PC-3 (cell line): ENCODE results near the gene LYPLA2. TPM values are rescaled to one million over a fixed set of nuclear protein-coding genes. Genes with fewer than 3 reads are reported as not detected.

Experiments used
- ATAC-seq: fragments of 200-7000 bp; cut with Tn5 transposase; 2 replicates; pipeline ENCODE4 v1.9.1; 2020; ENCODE audit warnings: mild to moderate bottlenecking, moderate library complexity
- BruUV-seq: library from RNA; stranded (reverse); fragments of 400-500 nt; replicated peaks from 2 replicates; lab custom pipeline; 2021; lab: Mats Ljungman, UMichigan
- CTCF ChIA-PET: fragments of 300-600 bp; sonication (Branson Sonifier 250); formaldehyde crosslinking; loops from one replicate; lab custom pipeline; 2022; ENCODE audit warnings: antibody characterized with exemption; lab: Charles Lee
- POLR2A ChIA-PET: fragments of 300-600 bp; sonication (Branson Sonifier 250); formaldehyde crosslinking; loops from one replicate; lab custom pipeline; 2022; ENCODE audit warnings: antibody characterized with exemption; ENCODE audit not compliant: unreplicated experiment; lab: Charles Lee
- DNase-seq: peaks from one replicate; pipeline ENCODE4 v3.0.0-alpha.2; 2015
- H2AFZ ChIP-seq: fragments of 300-600 bp; sonication (generic); 2 replicates; pipeline ENCODE4 v1.6.0; 2016; ENCODE audit warnings: antibody characterized with exemption, low read length
- H3F3A ChIP-seq: fragments of 300-600 bp; sonication (generic); one replicate; pipeline ENCODE4 v1.6.0; 2017; ENCODE audit warnings: antibody characterized with exemption, low read length, control low read depth, mild to moderate bottlenecking; ENCODE audit not compliant: unreplicated experiment
- H3K27ac ChIP-seq: fragments of 300-600 bp; sonication (generic); 2 replicates; pipeline ENCODE4 v1.5.1; 2016; ENCODE audit warnings: mild to moderate bottlenecking, low read length
- H3K27me3 ChIP-seq: fragments of 300-600 bp; sonication (generic); 2 replicates; pipeline ENCODE4 v1.6.1; 2016; ENCODE audit warnings: low read length, mixed read lengths
- H3K36me3 ChIP-seq: fragments of 300-600 bp; sonication (generic); 2 replicates; pipeline ENCODE4 v1.6.1; 2016; ENCODE audit warnings: low read depth, mixed run types, low read length, mixed read lengths
- H3K4me1 ChIP-seq: fragments of 300-600 bp; sonication (generic); 2 replicates; pipeline ENCODE4 v1.5.1; 2016; ENCODE audit warnings: low read length; ENCODE audit not compliant: insufficient read depth
- H3K4me2 ChIP-seq: fragments of 300-600 bp; sonication (generic); 2 replicates; pipeline ENCODE4 v1.6.0; 2016; ENCODE audit warnings: low read length
- H3K4me3 ChIP-seq: fragments of 300-600 bp; sonication (generic); 2 replicates; pipeline ENCODE4 v1.5.1; 2016; ENCODE audit warnings: mild to moderate bottlenecking, low read length, mixed read lengths
- H3K79me2 ChIP-seq: fragments of 300-600 bp; sonication (generic); 2 replicates; pipeline ENCODE4 v1.6.1; 2017; ENCODE audit warnings: low read length, mixed read lengths
- H3K9ac ChIP-seq: fragments of 300-600 bp; sonication (generic); 2 replicates; pipeline ENCODE4 v1.6.0; 2016; ENCODE audit warnings: mild to moderate bottlenecking, low read length
- H3K9me2 ChIP-seq: fragments of 300-600 bp; sonication (generic); replicated peaks from 2 replicates; pipeline ENCODE4 v1.6.1; 2016; ENCODE audit warnings: mixed run types, low read length, mixed read lengths
- H3K9me3 ChIP-seq: fragments of 300-600 bp; sonication (generic); 2 replicates; pipeline ENCODE4 v1.6.1; 2016; ENCODE audit warnings: low read length, mixed read lengths
- H4K20me1 ChIP-seq: fragments of 300-600 bp; sonication (generic); 2 replicates; pipeline ENCODE4 v1.6.1; 2016; ENCODE audit warnings: low read length, mixed read lengths
- CTCF ChIP-seq: fragments of 300-600 bp; sonication (generic); conservative IDR thresholded peaks from 2 replicates; pipeline ENCODE4 v1.5.1; 2017; ENCODE audit warnings: antibody characterized with exemption, low read depth, mild to moderate bottlenecking, low read length
- EZH2 ChIP-seq: fragments of 300-600 bp; sonication (generic); IDR thresholded peaks from one replicate; pipeline ENCODE4 v1.6.1; 2017; ENCODE audit warnings: antibody characterized with exemption, mild to moderate bottlenecking, low read length; ENCODE audit not compliant: unreplicated experiment
- EZH2phosphoT487 ChIP-seq: fragments of 300-600 bp; sonication (generic); IDR thresholded peaks from 2 replicates; pipeline ENCODE4 v1.6.1; 2018; ENCODE audit warnings: mild to moderate bottlenecking, antibody characterized with exemption, low read length, borderline replicate concordance
- intact Hi-C: fragments of 100-400 bp; cut with micrococcal nuclease; formaldehyde crosslinking; loops from 2 replicates; pipeline ENCODE4 v1.9.0; 2023
- total RNA-seq: library from RNA; depleted of rRNA; stranded (reverse); fragments of >200 nt; gene quantifications from 2 replicates; pipeline ENCODE4 v1.2.3, GENCODE V29; 2014

Gene LYPLA2
- total RNA-seq, 1 experiment from 2014 or later = 142 TPM

- no peaks in the 10 kb centered on the region for H3K9me3 ChIP-seq
- intact Hi-C loops = no loop called here
Observed at GRCh38 chr1:23795676-23796465, 4.9 kb downstream of the LYPLA2 start.

GRCh38 chr1:23796466-23797271 is 5.7 kb downstream of the LYPLA2 start:
- TF ChIP-seq EZH2 (no peak), EZH2phosphoT487 (no peak), CTCF (peak; percentile 39)
- no peaks in the 10 kb centered on the region for H3K9me3 ChIP-seq
- ChIA-PET POLR2A (no interaction called here), CTCF (interaction anchor here (2.2 kb wide), 1 partner anchor 25 kb away, joined by 10 read pairs; no protein-coding TSS in a partner anchor)
- H2AFZ ChIP-seq = no peak overlapping the region
- no peak overlapping the region for H3K4me2 ChIP-seq
- H3K4me1 ChIP-seq = peaks cover 25% of the 10 kb centered on the region
- no peak overlapping the region for H3K4me3 ChIP-seq
- no peak for ATAC-seq
- H3K36me3 ChIP-seq = peaks cover 14% of the 10 kb centered on the region
- intact Hi-C loops = no loop called here
- no peak for DNase-seq
- no peaks in the 10 kb centered on the region for H3F3A ChIP-seq
- no peak overlapping the region for H3K9ac ChIP-seq
- BruUV-seq = no TSS peak
- no peaks in the 10 kb centered on the region for H3K27me3 ChIP-seq
- peaks cover 30% of the 10 kb centered on the region for H3K79me2 ChIP-seq
- no peaks in the 10 kb centered on the region for H4K20me1 ChIP-seq
- no peak overlapping the region for H3K27ac ChIP-seq
- H3K9me2 ChIP-seq = no peaks in the 10 kb centered on the region

More at GRCh38 chr1:23795676-23796465, 4.9 kb downstream of the LYPLA2 start:
- ATAC-seq (no peak), DNase-seq (no peak)
- peaks cover 14% of the 10 kb centered on the region for H3K36me3 ChIP-seq
- no peaks in the 10 kb centered on the region for H4K20me1 ChIP-seq
- no peak overlapping the region for H3K4me2 ChIP-seq
- BruUV-seq = no TSS peak
- no peak overlapping the region for H3K4me3 ChIP-seq
- no peak for TF ChIP-seq CTCF
- H3K79me2 ChIP-seq = peaks cover 37% of the 10 kb centered on the region
- no peak overlapping the region for H2AFZ ChIP-seq
- H3K4me1 ChIP-seq = peaks cover 19% of the 10 kb centered on the region
- H3F3A ChIP-seq = no peaks in the 10 kb centered on the region
- H3K9me2 ChIP-seq = no peaks in the 10 kb centered on the region
- no peak overlapping the region for H3K9ac ChIP-seq
- ChIA-PET POLR2A (no interaction called here), CTCF (interaction anchor here (2.2 kb wide), 1 partner anchor 24 kb away, joined by 10 read pairs; no protein-coding TSS in a partner anchor)
- no peak overlapping the region for H3K27ac ChIP-seq
- H3K27me3 ChIP-seq = no peaks in the 10 kb centered on the region
